Neuronal stem cell (in vitro differentiated cells): ENCODE results near the gene PDXDC1.
"Not testable (repeated sequence)": the region's sequence is repeated elsewhere in the genome, so short reads cannot be mapped to it uniquely, and the experiment has no call there.

ENCODE experiments used
- DNase-seq: peaks from one replicate; pipeline ENCODE4 v3.0.0-alpha.2; 2013; ENCODE audit warnings: low spot score
- H2AFZ ChIP-seq: one replicate; pipeline ENCODE4 v1.6.1; 2013; ENCODE audit warnings: mild to moderate bottlenecking, low read length, inconsistent platforms
- H2AK5ac ChIP-seq: 2 replicates; pipeline ENCODE4 v1.6.1; 2013; ENCODE audit warnings: low read depth, mild to moderate bottlenecking, inconsistent platforms, low read length, moderate library complexity, mixed read lengths
- H2BK120ac ChIP-seq: 2 replicates; pipeline ENCODE4 v1.6.1; 2013; ENCODE audit warnings: low read depth, mild to moderate bottlenecking, inconsistent platforms, low read length, moderate library complexity, mixed read lengths
- H2BK12ac ChIP-seq: one replicate; pipeline ENCODE4 v1.6.1; 2013; ENCODE audit warnings: low read length, inconsistent platforms
- H2BK15ac ChIP-seq: 2 replicates; pipeline ENCODE4 v1.6.1; 2013; ENCODE audit warnings: mild to moderate bottlenecking, low read length, inconsistent platforms, mixed read lengths
- H2BK5ac ChIP-seq: one replicate; pipeline ENCODE4 v1.6.1; 2013; ENCODE audit warnings: inconsistent platforms, mild to moderate bottlenecking, low read length, moderate library complexity
- H3K14ac ChIP-seq: one replicate; pipeline ENCODE4 v1.6.1; 2013; ENCODE audit warnings: low read length, inconsistent platforms
- H3K18ac ChIP-seq: 2 replicates; pipeline ENCODE4 v1.6.1; 2013; ENCODE audit warnings: low read length, inconsistent platforms
- H3K23ac ChIP-seq: 2 replicates; pipeline ENCODE4 v1.6.1; 2013; ENCODE audit warnings: low read depth, mild to moderate bottlenecking, mixed read lengths, low read length, inconsistent platforms; ENCODE audit not compliant: poor library complexity
- H3K27ac ChIP-seq: replicated peaks from 3 replicates; pipeline ENCODE4 v1.5.1; 2013; ENCODE audit warnings: low read length, inconsistent platforms
- H3K27me3 ChIP-seq, 3 experiments: 2 replicates each; pipeline ENCODE4 v1.6.1; 2013; ENCODE audit warnings: low read length in 3 of 3, mild to moderate bottlenecking in 2 of 3, inconsistent platforms in 1 of 3, low read depth in 1 of 3, mixed read lengths in 1 of 3, moderate library complexity in 1 of 3; ENCODE audit not compliant: control insufficient read depth in 3 of 3, insufficient read depth in 3 of 3
- H3K36me3 ChIP-seq, 2 donors: replicated peaks in 1 of 2; 2 replicates each; pipeline ENCODE4 v1.6.1; 2013; ENCODE audit warnings: low read length in 2 of 2; ENCODE audit not compliant: control insufficient read depth in 2 of 2, insufficient read depth in 2 of 2
- H3K4ac ChIP-seq: 2 replicates; pipeline ENCODE4 v1.6.1; 2013; ENCODE audit warnings: inconsistent platforms, mild to moderate bottlenecking, low read length, moderate library complexity
- H3K4me1 ChIP-seq, 2 donors: 1 replicate in 1 of 2; 2 replicates in 1 of 2; pipeline ENCODE4 v1.6.1; 2013; ENCODE audit warnings: low read length in 2 of 2, low read depth in 1 of 2; ENCODE audit not compliant: control insufficient read depth in 2 of 2, insufficient read depth in 1 of 2
- H3K4me2 ChIP-seq: one replicate; pipeline ENCODE4 v1.6.1; 2013; ENCODE audit warnings: mild to moderate bottlenecking, low read length, inconsistent platforms; ENCODE audit not compliant: insufficient read depth, poor library complexity, severe bottlenecking
- H3K4me3 ChIP-seq, 2 donors: 2 replicates each; pipeline ENCODE4 v1.5.1; 2013; ENCODE audit warnings: low read length in 2 of 2, mild to moderate bottlenecking in 2 of 2, inconsistent platforms in 1 of 2, moderate library complexity in 1 of 2
- H3K79me1 ChIP-seq: one replicate; pipeline ENCODE4 v1.6.1; 2013; ENCODE audit warnings: low read depth, mild to moderate bottlenecking, inconsistent platforms, low read length, moderate library complexity
- H3K9ac ChIP-seq: one replicate; pipeline ENCODE4 v1.6.1; 2013; ENCODE audit warnings: mild to moderate bottlenecking, low read depth, low read length, inconsistent platforms; ENCODE audit not compliant: poor library complexity
- H3K9me3 ChIP-seq, 2 donors: replicated peaks in 1 of 2; 2 replicates each; pipeline versions ENCODE3 to v1.6.1; 2013; ENCODE audit warnings: low read length in 2 of 2, mild to moderate bottlenecking in 2 of 2, inconsistent platforms in 1 of 2, low read depth in 1 of 2, mixed read lengths in 1 of 2, moderate library complexity in 1 of 2; ENCODE audit not compliant: control insufficient read depth in 2 of 2, insufficient read depth in 1 of 2
- H4K8ac ChIP-seq: one replicate; pipeline ENCODE4 v1.6.1; 2013; ENCODE audit warnings: low read depth, mild to moderate bottlenecking, inconsistent platforms, low read length, moderate library complexity
- H4K91ac ChIP-seq: one replicate; pipeline ENCODE4 v1.6.1; 2013; ENCODE audit warnings: low read length, low read depth, mild to moderate bottlenecking, inconsistent platforms; ENCODE audit not compliant: poor library complexity
- WGBS, 2 donors: extraction: QIAGEN DNeasy Blood & Tissue Kit; methylation state at CpG; one replicate each; pipeline ENCODE4 v1.1.7; 2013; ENCODE audit warnings: missing lambda C conversion rate in 2 of 2, mixed read lengths in 1 of 2; ENCODE audit not compliant: insufficient read length in 2 of 2, insufficient replicate concordance in 1 of 2; ENCODE audit errors: extremely low coverage in 2 of 2; 5-methylcytosine and 5-hydroxymethylcytosine counted together

The PDXDC1 gene

DNA sequence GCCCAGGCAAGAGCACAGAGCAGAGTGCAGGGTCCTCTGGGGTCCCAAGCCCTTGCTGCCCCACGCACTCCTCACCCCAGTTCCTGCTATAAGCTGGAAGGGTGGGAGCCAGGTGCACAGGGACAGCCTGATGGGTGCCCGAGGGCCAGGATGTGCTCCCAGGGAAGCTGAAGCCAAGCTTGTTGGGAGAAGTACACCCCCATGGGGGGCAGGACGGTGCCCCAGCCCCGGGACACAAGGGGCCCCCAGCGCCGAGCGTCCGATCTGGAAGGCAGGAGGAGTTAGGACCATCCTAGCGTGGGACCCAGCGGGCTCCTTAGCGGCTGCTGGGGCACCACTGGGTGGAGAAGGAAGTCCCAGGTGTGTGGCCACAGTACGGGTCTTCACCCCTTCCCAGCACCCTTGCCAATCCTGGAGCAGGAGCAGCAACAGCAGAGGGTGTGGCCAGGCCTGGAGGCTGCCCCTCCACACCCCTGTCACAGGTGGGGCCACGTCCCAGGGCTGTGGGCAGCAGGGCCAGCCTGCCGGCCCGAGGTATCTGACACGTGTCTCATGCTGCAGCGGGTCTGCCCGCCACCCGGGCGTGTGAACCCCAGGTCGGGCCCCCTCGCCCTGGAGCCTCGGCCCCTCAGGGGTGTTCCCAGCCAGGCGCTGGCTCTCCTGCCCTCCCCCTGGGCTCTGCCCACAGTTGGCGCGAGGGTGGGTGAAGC lies 168.2 kb downstream of the PDXDC1 start:
- DNase-seq, H2BK15ac ChIP-seq, H3K27ac ChIP-seq, H3K9ac ChIP-seq, H2BK5ac ChIP-seq, H2BK120ac ChIP-seq, H3K9me3 ChIP-seq, H3K18ac ChIP-seq, H3K23ac ChIP-seq, H3K27me3 ChIP-seq, H3K4ac ChIP-seq, H3K36me3 ChIP-seq, H4K91ac ChIP-seq, H2BK12ac ChIP-seq, H2AK5ac ChIP-seq, H3K14ac ChIP-seq, H2AFZ ChIP-seq, H4K8ac ChIP-seq, H3K4me3 ChIP-seq, H3K4me2 ChIP-seq: not testable (repeated sequence)
- peaks cover 16% of the 10 kb centered on the region for H3K79me1 ChIP-seq
- no CpG with 5 or more reads among the region's 26 CpGs for WGBS, 2 donors
- peaks cover 4 to 13% of the 10 kb centered on the region in 2 donors for H3K4me1 ChIP-seq

GRCh38 chr16:15143601-15144091 lies 168.8 kb downstream of the PDXDC1 start:
- Histone ChIP-seq H3K79me1 (peaks cover 16% of the 10 kb centered on the region), H3K18ac (peak overlapping the region; percentile 87), H2AFZ (peak overlapping the region; percentile 58), H3K4me1 (peaks cover 4 to 13% of the 10 kb centered on the region in 2 donors)
- not testable (repeated sequence) for H2BK12ac ChIP-seq, H3K4ac ChIP-seq, H3K9me3 ChIP-seq, H3K23ac ChIP-seq, H3K4me3 ChIP-seq, H3K36me3 ChIP-seq, H2AK5ac ChIP-seq, H3K9ac ChIP-seq, H2BK5ac ChIP-seq, H2BK120ac ChIP-seq, H4K91ac ChIP-seq, H3K4me2 ChIP-seq, H3K27ac ChIP-seq, H4K8ac ChIP-seq, DNase-seq, H2BK15ac ChIP-seq, H3K27me3 ChIP-seq, H3K14ac ChIP-seq
- WGBS, 2 donors = no CpG with 5 or more reads among the region's 26 CpGs

GRCh38 chr16:15144092-15144631 lies 169.3 kb downstream of the PDXDC1 start:
- not testable (repeated sequence) for H3K9me3 ChIP-seq, H3K23ac ChIP-seq, H2BK5ac ChIP-seq, H4K8ac ChIP-seq, H4K91ac ChIP-seq, H3K27me3 ChIP-seq, H2BK12ac ChIP-seq, H2BK120ac ChIP-seq, H3K14ac ChIP-seq, H2BK15ac ChIP-seq, H3K4me3 ChIP-seq, H3K4ac ChIP-seq, DNase-seq, H3K36me3 ChIP-seq, H3K9ac ChIP-seq
- Histone ChIP-seq H3K27ac (peak overlapping the region; percentile 59), H2AFZ (peak overlapping the region; percentile 58), H3K4me2 (peak overlapping the region; percentile 23), H2AK5ac (peak overlapping the region; percentile 90), H3K79me1 (peaks cover 16% of the 10 kb centered on the region), H3K18ac (peak overlapping the region; percentile 87), H3K4me1 (peaks cover 4 to 13% of the 10 kb centered on the region in 2 donors)
- WGBS, 2 donors = no CpG with 5 or more reads among the region's 22 CpGs

DNA sequence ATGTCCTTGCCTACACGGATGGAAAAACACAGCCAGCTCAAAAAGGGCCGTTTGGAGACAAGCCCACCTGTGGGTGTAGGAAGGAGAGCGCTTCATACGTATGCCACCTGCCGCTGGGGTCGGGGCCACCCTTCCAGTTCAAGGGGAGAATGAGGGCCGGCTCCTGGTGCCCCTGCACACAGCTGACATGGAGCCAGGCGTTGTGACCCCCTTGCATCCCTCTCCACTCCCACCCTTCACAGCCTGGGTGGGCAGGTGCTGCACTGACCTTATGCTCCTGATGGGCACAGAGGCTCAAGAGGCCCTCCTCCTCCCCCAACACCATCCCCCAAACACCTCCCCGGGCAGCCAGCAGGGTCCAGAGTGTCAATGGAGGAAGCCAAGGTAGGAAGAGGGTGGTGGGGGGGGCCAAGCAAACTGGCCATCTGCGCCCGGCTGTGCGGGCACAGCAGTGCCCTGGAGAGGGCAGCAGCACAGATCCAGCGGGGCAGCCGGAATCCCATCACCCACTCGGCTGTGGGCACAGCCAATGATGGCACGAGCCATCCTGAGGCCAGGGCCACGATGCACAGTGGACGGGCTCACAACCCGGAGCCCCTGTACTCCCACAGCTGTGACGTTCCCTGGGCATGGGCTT lies 170.1 kb downstream of the PDXDC1 start:
- peak overlapping the region; percentile 58 for H2AFZ ChIP-seq
- not testable (repeated sequence) for DNase-seq
- no CpG with 5 or more reads among the region's 20 CpGs for WGBS, 2 donors

More for the DNA sequence above, 170.1 kb downstream of the PDXDC1 start:
- not testable (repeated sequence) for H3K9me3 ChIP-seq, H3K4me3 ChIP-seq, H3K27me3 ChIP-seq, H3K23ac ChIP-seq, H3K27ac ChIP-seq, H3K4ac ChIP-seq, H2BK5ac ChIP-seq, H4K91ac ChIP-seq, H3K14ac ChIP-seq, H3K9ac ChIP-seq, H2BK120ac ChIP-seq, H2BK12ac ChIP-seq, H3K36me3 ChIP-seq, H4K8ac ChIP-seq, H3K4me2 ChIP-seq, H2BK15ac ChIP-seq
- Histone ChIP-seq H3K4me1 (peaks cover 4 to 13% of the 10 kb centered on the region in 2 donors), H3K18ac (peak overlapping the region; percentile 70), H2AK5ac (peak overlapping the region; percentile 90), H3K79me1 (peaks cover 14% of the 10 kb centered on the region)
